Lower leg skin (tissue), 3 donors: ENCODE results near the gene DPPA5.

ENCODE experiments used
- POLR2A ChIP-seq, 2 donors: fragments of 450-650 bp; IDR thresholded peaks; one replicate each; pipeline ENCODE4 v1.6.1; 2016 to 2017; ENCODE audit warnings: antibody characterized with exemption in 2 of 2, mild to moderate bottlenecking in 1 of 2, moderate library complexity in 1 of 2
- TF ChIP-seq, protein P1 (sequence below), 3 donors: fragments of 450-650 bp; IDR thresholded peaks; one replicate each; pipeline ENCODE4 v1.5.1; 2016; ENCODE audit warnings: antibody characterized with exemption in 3 of 3, mild to moderate bottlenecking in 3 of 3, moderate library complexity in 2 of 3

DNA sequence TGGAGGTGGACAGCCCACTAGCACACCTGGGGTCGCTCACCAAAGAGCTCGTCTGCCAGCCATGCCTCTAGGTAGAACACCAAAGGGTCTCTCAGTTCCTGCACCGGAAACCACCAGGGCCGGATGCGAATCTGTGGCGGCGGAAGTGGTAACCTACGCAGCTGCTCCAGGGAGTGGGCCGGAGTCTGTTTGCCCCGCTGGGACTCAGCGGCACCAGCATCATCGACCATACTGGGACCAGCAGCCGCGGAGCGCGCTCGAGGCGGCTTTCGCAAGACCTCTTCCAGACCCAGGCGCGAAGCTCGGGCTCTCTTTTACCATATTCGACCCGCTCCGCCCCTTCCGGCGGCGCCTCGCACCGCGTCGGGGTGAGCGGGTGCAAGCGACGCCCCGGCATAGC, 15.5 kb upstream of the DPPA5 start, which contains the start of gene OOEP:
- TF ChIP-seq, protein P1, sequence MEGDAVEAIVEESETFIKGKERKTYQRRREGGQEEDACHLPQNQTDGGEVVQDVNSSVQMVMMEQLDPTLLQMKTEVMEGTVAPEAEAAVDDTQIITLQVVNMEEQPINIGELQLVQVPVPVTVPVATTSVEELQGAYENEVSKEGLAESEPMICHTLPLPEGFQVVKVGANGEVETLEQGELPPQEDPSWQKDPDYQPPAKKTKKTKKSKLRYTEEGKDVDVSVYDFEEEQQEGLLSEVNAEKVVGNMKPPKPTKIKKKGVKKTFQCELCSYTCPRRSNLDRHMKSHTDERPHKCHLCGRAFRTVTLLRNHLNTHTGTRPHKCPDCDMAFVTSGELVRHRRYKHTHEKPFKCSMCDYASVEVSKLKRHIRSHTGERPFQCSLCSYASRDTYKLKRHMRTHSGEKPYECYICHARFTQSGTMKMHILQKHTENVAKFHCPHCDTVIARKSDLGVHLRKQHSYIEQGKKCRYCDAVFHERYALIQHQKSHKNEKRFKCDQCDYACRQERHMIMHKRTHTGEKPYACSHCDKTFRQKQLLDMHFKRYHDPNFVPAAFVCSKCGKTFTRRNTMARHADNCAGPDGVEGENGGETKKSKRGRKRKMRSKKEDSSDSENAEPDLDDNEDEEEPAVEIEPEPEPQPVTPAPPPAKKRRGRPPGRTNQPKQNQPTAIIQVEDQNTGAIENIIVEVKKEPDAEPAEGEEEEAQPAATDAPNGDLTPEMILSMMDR (IDR thresholded peaks at IDR 0.05): no peak
- no peak for TF ChIP-seq POLR2A (IDR thresholded peaks at IDR 0.05)
